Measurements from ENCODE around the gene RPTOR.

Gene RPTOR

DNA sequence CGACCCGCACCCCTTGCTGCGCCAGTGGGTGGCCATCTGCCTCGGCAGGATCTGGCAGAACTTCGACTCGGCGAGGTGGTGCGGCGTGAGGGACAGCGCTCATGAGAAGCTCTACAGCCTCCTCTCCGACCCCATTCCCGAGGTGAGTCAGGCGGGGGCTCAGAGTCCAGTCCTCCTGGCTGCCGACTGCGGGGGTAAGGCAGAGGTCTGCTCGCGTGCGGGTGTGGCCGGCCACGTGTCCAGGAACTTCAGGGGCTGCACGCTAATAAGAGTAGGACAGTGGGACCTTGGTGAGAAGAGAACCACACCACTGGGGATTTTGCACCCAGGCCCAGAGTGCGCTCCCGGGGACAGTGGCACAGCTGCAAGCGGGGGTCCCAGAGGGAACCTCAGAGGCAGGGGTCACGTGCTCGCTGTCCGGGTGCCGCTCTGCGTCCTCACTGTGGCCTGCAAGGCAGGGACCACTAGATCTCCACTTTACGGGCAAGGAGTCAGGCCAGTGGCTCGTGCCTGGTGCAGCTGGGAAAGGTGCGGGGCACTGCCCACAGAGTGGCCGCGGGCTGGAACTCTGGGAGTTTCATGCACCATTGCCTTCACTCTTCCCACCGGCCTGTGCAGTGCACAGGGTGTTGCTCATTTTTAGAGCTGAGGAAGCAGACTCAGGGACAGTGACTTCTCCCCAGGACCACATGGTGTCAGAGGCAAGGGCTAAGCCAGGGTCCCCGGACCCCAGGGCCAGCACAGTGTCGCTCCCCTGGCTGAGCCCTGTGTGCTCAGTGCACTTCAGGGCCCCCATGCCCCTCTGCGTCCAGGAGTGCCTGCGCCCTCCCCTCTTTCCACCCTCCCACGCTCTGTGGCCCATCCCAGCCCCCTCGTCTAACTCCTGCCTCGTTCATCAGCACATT, 339.4 kb downstream of the RPTOR start:
- no peak overlapping the region for H3K4me3 ChIP-seq (ENCODE audit: low read depth, low read length)
- TF ChIP-seq, protein P1, sequence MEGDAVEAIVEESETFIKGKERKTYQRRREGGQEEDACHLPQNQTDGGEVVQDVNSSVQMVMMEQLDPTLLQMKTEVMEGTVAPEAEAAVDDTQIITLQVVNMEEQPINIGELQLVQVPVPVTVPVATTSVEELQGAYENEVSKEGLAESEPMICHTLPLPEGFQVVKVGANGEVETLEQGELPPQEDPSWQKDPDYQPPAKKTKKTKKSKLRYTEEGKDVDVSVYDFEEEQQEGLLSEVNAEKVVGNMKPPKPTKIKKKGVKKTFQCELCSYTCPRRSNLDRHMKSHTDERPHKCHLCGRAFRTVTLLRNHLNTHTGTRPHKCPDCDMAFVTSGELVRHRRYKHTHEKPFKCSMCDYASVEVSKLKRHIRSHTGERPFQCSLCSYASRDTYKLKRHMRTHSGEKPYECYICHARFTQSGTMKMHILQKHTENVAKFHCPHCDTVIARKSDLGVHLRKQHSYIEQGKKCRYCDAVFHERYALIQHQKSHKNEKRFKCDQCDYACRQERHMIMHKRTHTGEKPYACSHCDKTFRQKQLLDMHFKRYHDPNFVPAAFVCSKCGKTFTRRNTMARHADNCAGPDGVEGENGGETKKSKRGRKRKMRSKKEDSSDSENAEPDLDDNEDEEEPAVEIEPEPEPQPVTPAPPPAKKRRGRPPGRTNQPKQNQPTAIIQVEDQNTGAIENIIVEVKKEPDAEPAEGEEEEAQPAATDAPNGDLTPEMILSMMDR (IDR thresholded peaks at IDR 0.05; ENCODE audit: low read depth, low read length) = no peak

- TF ChIP-seq, protein P1 (IDR thresholded peaks at IDR 0.05; ENCODE audit: low read depth, low read length) = no peak
Measured at GRCh38 chr17:80884811-80885210, 340.2 kb downstream of the RPTOR start.

GRCh38 chr17:80885947-80886582, 341.4 kb downstream of the RPTOR start:
- TF ChIP-seq, protein P1 (IDR thresholded peaks at IDR 0.05; ENCODE audit: low read depth, low read length) = no peak
- no peak overlapping the region for H3K4me3 ChIP-seq (ENCODE audit: low read depth, low read length)

More at GRCh38 chr17:80884811-80885210, 340.2 kb downstream of the RPTOR start:
- no peak overlapping the region for H3K4me3 ChIP-seq (ENCODE audit: low read depth, low read length)

GRCh38 chr17:80886641-80887573, 342.3 kb downstream of the RPTOR start:
- TF ChIP-seq, protein P1 (IDR thresholded peaks at IDR 0.05; ENCODE audit: low read depth, low read length) = no peak
- no peak overlapping the region for H3K4me3 ChIP-seq (ENCODE audit: low read depth, low read length)

GRCh38 chr17:80887639-80888175, 343.1 kb downstream of the RPTOR start:
- no peak overlapping the region for H3K4me3 ChIP-seq (ENCODE audit: low read depth, low read length)
- TF ChIP-seq, protein P1 (IDR thresholded peaks at IDR 0.05; ENCODE audit: low read depth, low read length) = no peak

- H3K4me3 ChIP-seq (ENCODE audit: low read depth, low read length) = no peak overlapping the region
- TF ChIP-seq, protein P1 (IDR thresholded peaks at IDR 0.05; ENCODE audit: low read depth, low read length) = no peak
Measured at GRCh38 chr17:80888276-80889160, 343.9 kb downstream of the RPTOR start.
